Stimulated activated CD4-positive, alpha-beta T cell treated with anti-CD3 and anti-CD28 coated beads, Interleukin-4, amount 100 ng/mL, for 48 hours (primary cell): ENCODE results near the gene TECTB.

Experiments used
- DNase-seq, 2 donors: peaks; one replicate each; pipeline ENCODE4 v3.0.0-alpha.2; 2020; ENCODE audit warnings: low read depth in 2 of 2

TECTB gene

GRCh38 chr10:112346774-112347173 is 63.6 kb downstream of the TECTB start:
- DNase-seq = no peak

DNA sequence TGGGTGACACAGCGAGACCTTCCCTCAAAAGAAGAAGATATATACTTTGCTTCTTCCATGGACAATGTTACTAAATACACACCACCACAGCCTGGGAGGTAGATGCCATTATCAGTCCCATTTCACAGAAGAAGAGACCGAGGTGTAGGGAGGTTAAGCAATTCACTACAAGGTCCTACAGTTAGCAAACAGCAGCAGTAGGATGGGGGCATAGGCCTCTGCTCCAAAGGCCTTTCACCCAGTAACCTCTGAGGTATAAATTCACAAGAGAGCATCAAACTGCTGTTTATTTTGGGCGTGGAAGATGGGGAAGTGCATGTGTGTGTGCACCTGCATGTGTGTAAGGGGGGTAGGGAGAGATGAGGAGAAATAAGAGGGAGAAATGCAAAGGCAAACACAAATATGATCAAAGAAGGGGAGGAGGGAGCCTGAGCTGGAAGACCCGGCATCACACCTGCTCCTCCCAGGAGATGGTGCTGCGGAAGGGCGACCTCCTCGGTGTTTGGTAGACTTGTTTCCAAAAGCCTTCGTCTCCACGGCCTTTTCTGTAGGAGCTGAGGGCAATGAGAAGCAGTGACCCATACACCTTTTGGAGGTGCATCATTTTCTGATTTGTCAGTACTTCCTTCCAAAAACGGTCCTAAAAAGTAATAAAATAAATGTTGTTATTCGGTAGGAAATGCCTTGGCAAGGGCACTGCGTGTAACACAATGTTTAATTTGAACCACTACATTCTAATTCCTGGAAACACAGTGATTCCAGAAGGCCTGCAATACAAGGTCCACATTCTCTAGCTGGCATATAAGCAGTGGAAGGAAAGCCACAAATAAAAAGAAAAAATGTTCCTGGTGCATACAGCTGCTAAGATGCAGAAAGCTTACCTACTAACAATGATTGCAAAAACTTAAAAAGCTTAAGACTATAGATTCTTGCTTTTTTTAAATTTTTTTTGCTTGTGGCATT is 64.8 kb downstream of the TECTB start:
- no peak for DNase-seq

- no peak for DNase-seq
Observed at GRCh38 chr10:112348759-112349158, 65.6 kb downstream of the TECTB start.

DNA sequence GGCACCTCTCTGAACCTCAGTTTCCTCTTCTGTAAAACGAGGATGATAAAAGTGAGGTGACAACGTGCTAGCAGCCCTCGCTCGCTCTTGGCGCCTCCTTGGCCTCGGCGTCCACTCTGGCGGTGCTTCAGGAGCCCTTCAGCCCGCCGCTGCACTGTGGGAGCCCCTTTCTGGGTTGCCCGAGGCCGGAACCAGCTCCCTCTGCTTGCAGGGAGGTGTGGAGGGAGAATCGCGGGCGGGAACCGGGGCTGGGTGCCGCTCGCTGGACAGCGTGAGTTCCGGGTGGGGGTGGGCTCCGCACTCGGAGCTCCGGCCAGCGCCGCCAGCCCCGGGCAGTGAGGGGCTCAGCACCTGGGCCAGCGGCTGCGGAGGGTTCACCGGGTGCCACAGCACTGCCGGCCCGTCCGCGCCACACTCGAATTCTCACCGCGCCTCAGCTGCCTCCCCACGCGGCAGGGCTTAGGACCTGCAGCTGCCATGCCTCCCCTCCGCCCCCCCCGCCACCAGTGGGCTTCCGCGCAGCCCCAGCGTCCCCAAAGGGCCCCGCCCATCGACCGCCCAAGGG is 66.4 kb downstream of the TECTB start:
- no peak for DNase-seq

DNA sequence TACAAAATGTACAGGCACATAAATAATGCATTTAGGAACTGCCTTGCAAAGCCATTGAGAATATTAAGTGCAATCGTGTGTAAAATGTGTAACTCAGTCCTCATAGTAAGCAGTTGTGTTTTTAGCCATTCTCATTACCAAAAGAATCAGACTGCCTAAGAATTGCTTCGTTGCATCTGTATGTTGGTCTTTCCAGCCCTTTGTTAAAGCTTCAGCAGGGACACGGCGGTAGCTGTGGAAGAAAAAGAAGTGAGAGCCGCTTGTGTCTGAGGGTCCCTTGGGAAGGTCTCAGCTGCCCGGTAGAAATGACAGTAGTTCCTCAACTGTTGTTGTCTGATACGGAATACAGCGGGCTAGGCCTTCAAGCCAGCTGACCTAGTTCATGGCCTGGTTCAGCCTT is 67.9 kb downstream of the TECTB start:
- no peak for DNase-seq

- DNase-seq = no peak
Observed at GRCh38 chr10:112352044-112352443, 68.8 kb downstream of the TECTB start.

DNA sequence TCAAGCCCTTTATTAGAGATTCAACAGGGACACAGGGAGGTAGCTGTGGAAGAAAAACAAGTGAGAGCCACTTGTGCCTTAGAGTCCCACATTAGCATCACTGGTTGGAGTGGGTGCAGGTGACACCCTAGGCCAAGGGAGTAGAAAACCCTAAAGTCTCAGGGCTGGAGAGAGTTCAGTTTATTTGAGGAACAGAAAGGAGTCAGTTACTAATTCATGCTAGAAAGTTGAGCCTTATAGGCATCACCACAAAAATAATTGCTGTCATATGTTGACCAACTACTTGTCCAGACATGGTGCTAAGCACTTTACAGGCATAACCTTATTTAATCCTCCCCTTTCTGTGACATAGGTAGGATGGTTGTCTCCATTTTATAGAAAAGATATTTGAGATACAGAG is 69.8 kb downstream of the TECTB start:
- DNase-seq = no peak
